ENCODE measurements around the gene SUCLG2.

- TF ChIP-seq CTCF (IDR thresholded peaks at IDR 0.05; ENCODE audit: low read length) (no peak), EZH2 (IDR thresholded peaks at IDR 0.05; ENCODE audit: borderline replicate concordance, low read length) (no peak)
Measured at GRCh38 chr3:67601385-67601784, 53.0 kb downstream of the SUCLG2 start.

All from OCI-LY1 (cell line).